ENCODE measurements around the gene AGO1.
"Not testable (repeated sequence)": the region's sequence is repeated elsewhere in the genome, so short reads cannot be mapped to it uniquely, and the experiment has no call there.

The AGO1 gene

DNA sequence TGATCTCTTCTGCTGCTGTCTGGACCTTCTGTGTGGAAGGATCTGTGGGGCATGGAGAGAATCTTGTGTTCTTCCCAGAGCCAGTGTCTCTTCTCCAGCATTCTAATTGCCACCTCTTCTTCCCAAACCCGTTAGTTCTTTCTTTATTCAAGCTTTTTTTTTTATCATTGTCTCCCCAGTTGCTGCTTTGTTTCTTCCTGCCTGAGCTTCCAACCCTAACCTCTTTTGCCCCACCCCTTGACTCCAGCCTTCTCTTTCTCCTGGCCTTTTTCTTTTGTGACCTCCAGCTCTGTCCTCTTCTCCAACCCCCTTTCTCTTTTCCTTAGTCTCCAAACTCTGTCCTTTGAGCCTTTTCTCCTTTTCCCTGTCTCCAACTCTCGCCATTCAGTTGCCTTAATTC, 4.5 kb downstream of the AGO1 start:
- Histone ChIP-seq H3K4me3 (ENCODE audit: low read depth, low read length) (no peak overlapping the region), H3K79me2 (ENCODE audit: control insufficient read depth, insufficient read depth, low read length, poor library complexity) (peaks cover 9% of the 10 kb centered on the region)

DNA sequence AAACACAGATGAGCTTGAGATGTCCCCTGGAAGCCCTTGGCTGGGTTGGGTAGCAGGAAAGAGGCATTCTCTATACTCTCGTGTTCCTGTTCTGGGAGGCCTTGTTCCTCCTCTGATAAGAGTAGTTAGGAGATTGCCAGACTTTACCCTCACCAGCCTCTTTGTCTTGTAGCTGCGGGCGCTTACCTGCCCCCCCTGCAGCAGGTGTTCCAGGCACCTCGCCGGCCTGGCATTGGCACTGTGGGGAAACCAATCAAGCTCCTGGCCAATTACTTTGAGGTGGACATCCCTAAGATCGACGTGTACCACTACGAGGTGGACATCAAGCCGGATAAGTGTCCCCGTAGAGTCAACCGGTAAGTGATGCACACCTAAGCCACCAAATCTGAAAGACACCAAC, 5.2 kb downstream of the AGO1 start:
- no peak overlapping the region for H2AFZ ChIP-seq (ENCODE audit: insufficient read depth, low read length, poor library complexity)
- H2BK5ac ChIP-seq (ENCODE audit: low read depth, low read length, poor library complexity), result no peak overlapping the region
- no peak overlapping the region for H2BK12ac ChIP-seq (ENCODE audit: low read length)
- peaks cover 18 to 21% of the 10 kb centered on the region in 2 experiments for H3K4me1 ChIP-seq (ENCODE audit: control insufficient read depth in 1 of 2, insufficient read depth in 2 of 2, low read length in 2 of 2)
- peaks cover 1% of the 10 kb centered on the region for H3K9me3 ChIP-seq (ENCODE audit: insufficient read depth, low read depth, low read length)
- H3K9ac ChIP-seq (ENCODE audit: low read length), result no peak overlapping the region
- no peak overlapping the region for H2AK5ac ChIP-seq (ENCODE audit: low read length)
- H4K12ac ChIP-seq (ENCODE audit: low read depth, low read length), result no peak overlapping the region
- H3K4me2 ChIP-seq (ENCODE audit: low read length), result no peak overlapping the region
- no CpG with 5 or more reads among the region's 11 CpGs for WGBS (ENCODE audit: extremely low coverage, insufficient coverage, insufficient read length)
- no peak overlapping the region for H3K27ac ChIP-seq (ENCODE audit: low read depth, low read length)
- no peak overlapping the region for H3K23ac ChIP-seq (ENCODE audit: low read length)
- H3K27me3 ChIP-seq (ENCODE audit: insufficient read depth, low read length), result no peaks in the 10 kb centered on the region
- no peak overlapping the region for H4K8ac ChIP-seq (ENCODE audit: low read depth, low read length)
- no peak overlapping the region for H2BK120ac ChIP-seq (ENCODE audit: insufficient read depth, low read length, poor library complexity)
- H3K79me2 ChIP-seq (ENCODE audit: control insufficient read depth, insufficient read depth, low read length, poor library complexity), result peaks cover 7% of the 10 kb centered on the region
- no peak for DNase-seq
- H3K4me3 ChIP-seq (ENCODE audit: low read depth, low read length), result no peak overlapping the region
- peaks cover 7 to 14% of the 10 kb centered on the region in 2 experiments for H3K36me3 ChIP-seq (ENCODE audit: control insufficient read depth in 1 of 2, insufficient read depth in 2 of 2, low read length in 2 of 2)
- no peak overlapping the region for H3K4ac ChIP-seq (ENCODE audit: low read depth, low read length)
- no peak overlapping the region for H3K18ac ChIP-seq (ENCODE audit: low read length)
- H3K79me1 ChIP-seq (ENCODE audit: low read length), result peaks cover 2% of the 10 kb centered on the region
- H3K14ac ChIP-seq (ENCODE audit: low read length), result no peak overlapping the region
- no peak overlapping the region for H4K91ac ChIP-seq (ENCODE audit: low read depth, low read length)

More for the DNA sequence above, 4.5 kb downstream of the AGO1 start:
- no peak overlapping the region for H4K91ac ChIP-seq (ENCODE audit: low read depth, low read length)
- H2AK5ac ChIP-seq (ENCODE audit: low read length), result no peak overlapping the region
- peaks cover 18 to 22% of the 10 kb centered on the region in 2 experiments for H3K4me1 ChIP-seq (ENCODE audit: control insufficient read depth in 1 of 2, insufficient read depth in 2 of 2, low read length in 2 of 2)
- H2AFZ ChIP-seq (ENCODE audit: insufficient read depth, low read length, poor library complexity), result no peak overlapping the region
- no peak overlapping the region for H2BK5ac ChIP-seq (ENCODE audit: low read depth, low read length, poor library complexity)
- no peak overlapping the region for H3K27ac ChIP-seq (ENCODE audit: low read depth, low read length)
- H2BK120ac ChIP-seq (ENCODE audit: insufficient read depth, low read length, poor library complexity), result no peak overlapping the region
- H3K4ac ChIP-seq (ENCODE audit: low read depth, low read length), result no peak overlapping the region
- H4K12ac ChIP-seq (ENCODE audit: low read depth, low read length), result no peak overlapping the region
- H3K36me3 ChIP-seq (ENCODE audit: control insufficient read depth in 1 of 2, insufficient read depth in 2 of 2, low read length in 2 of 2), result peaks cover 4 to 9% of the 10 kb centered on the region in 2 experiments
- H2BK12ac ChIP-seq (ENCODE audit: low read length), result no peak overlapping the region
- H3K79me1 ChIP-seq (ENCODE audit: low read length), result peaks cover 4% of the 10 kb centered on the region
- no peak for DNase-seq
- no peak overlapping the region for H3K18ac ChIP-seq (ENCODE audit: low read length)
- no CpG with 5 or more reads among the region's 2 CpGs for WGBS (ENCODE audit: extremely low coverage, insufficient coverage, insufficient read length)
- H3K27me3 ChIP-seq (ENCODE audit: insufficient read depth, low read length), result no peaks in the 10 kb centered on the region
- H3K23ac ChIP-seq (ENCODE audit: low read length), result no peak overlapping the region
- H3K4me2 ChIP-seq (ENCODE audit: low read length), result no peak overlapping the region
- no peak overlapping the region for H3K9ac ChIP-seq (ENCODE audit: low read length)
- peaks cover 1% of the 10 kb centered on the region for H3K9me3 ChIP-seq (ENCODE audit: insufficient read depth, low read depth, low read length)
- no peak overlapping the region for H3K14ac ChIP-seq (ENCODE audit: low read length)
- H4K8ac ChIP-seq (ENCODE audit: low read depth, low read length), result no peak overlapping the region

DNA sequence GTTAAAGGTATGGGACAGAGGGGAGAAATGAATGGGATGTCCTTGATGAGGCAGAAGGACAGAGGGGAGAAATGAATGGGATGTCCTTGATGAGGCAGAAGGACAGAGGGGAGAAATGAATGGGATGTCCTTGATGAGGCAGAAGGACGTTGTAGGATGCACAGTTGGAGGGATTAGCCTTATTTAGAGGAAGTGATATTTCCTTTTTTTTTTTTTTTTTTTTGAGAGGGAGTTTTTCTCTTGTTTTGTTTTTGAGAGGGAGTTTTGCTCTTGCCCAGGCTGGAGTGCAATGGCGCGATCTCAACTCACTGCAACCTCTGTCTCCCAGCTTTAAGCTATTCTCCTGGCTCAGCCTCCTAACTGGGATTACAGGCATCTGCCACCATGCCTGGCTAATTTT, 6.0 kb downstream of the AGO1 start:
- not testable (repeated sequence) for H3K9ac ChIP-seq (ENCODE audit: low read length); DNase-seq; H3K79me2 ChIP-seq (ENCODE audit: control insufficient read depth, insufficient read depth, low read length, poor library complexity)

GRCh38 chr1:35893051-35893879, 10.3 kb downstream of the AGO1 start:
- WGBS (ENCODE audit: extremely low coverage, insufficient coverage, insufficient read length), result no CpG with 5 or more reads among the region's 14 CpGs

More for the DNA sequence above, 6.0 kb downstream of the AGO1 start:
- H4K12ac ChIP-seq (ENCODE audit: low read depth, low read length); H2BK12ac ChIP-seq (ENCODE audit: low read length); H2BK5ac ChIP-seq (ENCODE audit: low read depth, low read length, poor library complexity); H4K91ac ChIP-seq (ENCODE audit: low read depth, low read length); H3K23ac ChIP-seq (ENCODE audit: low read length); H3K4me3 ChIP-seq (ENCODE audit: low read depth, low read length); H4K8ac ChIP-seq (ENCODE audit: low read depth, low read length); H3K4me2 ChIP-seq (ENCODE audit: low read length); H3K18ac ChIP-seq (ENCODE audit: low read length); H3K9me3 ChIP-seq (ENCODE audit: insufficient read depth, low read depth, low read length); H3K27ac ChIP-seq (ENCODE audit: low read depth, low read length); H3K79me1 ChIP-seq (ENCODE audit: low read length); H3K27me3 ChIP-seq (ENCODE audit: insufficient read depth, low read length); H2AFZ ChIP-seq (ENCODE audit: insufficient read depth, low read length, poor library complexity); H2BK120ac ChIP-seq (ENCODE audit: insufficient read depth, low read length, poor library complexity); H3K4ac ChIP-seq (ENCODE audit: low read depth, low read length); H3K14ac ChIP-seq (ENCODE audit: low read length); H2AK5ac ChIP-seq (ENCODE audit: low read length): not testable (repeated sequence)
- peaks cover 19 to 24% of the 10 kb centered on the region in 2 experiments for H3K4me1 ChIP-seq (ENCODE audit: control insufficient read depth in 1 of 2, insufficient read depth in 2 of 2, low read length in 2 of 2)
- peaks cover 12 to 19% of the 10 kb centered on the region in 2 experiments for H3K36me3 ChIP-seq (ENCODE audit: control insufficient read depth in 1 of 2, insufficient read depth in 2 of 2, low read length in 2 of 2)
- WGBS (ENCODE audit: extremely low coverage, insufficient coverage, insufficient read length), result no CpG with 5 or more reads among the region's 3 CpGs

More at GRCh38 chr1:35893051-35893879, 10.3 kb downstream of the AGO1 start:
- Histone ChIP-seq H3K27me3 (ENCODE audit: insufficient read depth, low read length) (no peaks in the 10 kb centered on the region), H3K9me3 (ENCODE audit: insufficient read depth, low read depth, low read length) (peaks cover 1% of the 10 kb centered on the region), H3K23ac (ENCODE audit: low read length) (no peak overlapping the region), H3K4me3 (ENCODE audit: low read depth, low read length) (no peak overlapping the region), H3K79me1 (ENCODE audit: low read length) (no peaks in the 10 kb centered on the region), H2AK5ac (ENCODE audit: low read length) (no peak overlapping the region), H3K4me1 (ENCODE audit: control insufficient read depth in 1 of 2, insufficient read depth in 2 of 2, low read length in 2 of 2) (peaks cover 3 to 6% of the 10 kb centered on the region in 2 experiments), H3K4ac (ENCODE audit: low read depth, low read length) (no peak overlapping the region), H4K8ac (ENCODE audit: low read depth, low read length) (no peak overlapping the region), H3K14ac (ENCODE audit: low read length) (no peak overlapping the region), H3K18ac (ENCODE audit: low read length) (no peak overlapping the region), H2AFZ (ENCODE audit: insufficient read depth, low read length, poor library complexity) (no peak overlapping the region), H2BK12ac (ENCODE audit: low read length) (no peak overlapping the region), H3K27ac (ENCODE audit: low read depth, low read length) (no peak overlapping the region), H3K9ac (ENCODE audit: low read length) (no peak overlapping the region), H2BK5ac (ENCODE audit: low read depth, low read length, poor library complexity) (no peak overlapping the region), H3K4me2 (ENCODE audit: low read length) (no peak overlapping the region), H4K91ac (ENCODE audit: low read depth, low read length) (no peak overlapping the region), H3K79me2 (ENCODE audit: control insufficient read depth, insufficient read depth, low read length, poor library complexity) (no peaks in the 10 kb centered on the region), H3K36me3 (ENCODE audit: control insufficient read depth in 1 of 2, insufficient read depth in 2 of 2, low read length in 2 of 2) (peaks cover 20 to 28% of the 10 kb centered on the region in 2 experiments), H2BK120ac (ENCODE audit: insufficient read depth, low read length, poor library complexity) (no peak overlapping the region), H4K12ac (ENCODE audit: low read depth, low read length) (no peak overlapping the region)
- no peak for DNase-seq

Data from trophoblast cell (in vitro differentiated cells and primary cell).